ENCODE measurements around the gene CDH24.

CDH24 gene

DNA sequence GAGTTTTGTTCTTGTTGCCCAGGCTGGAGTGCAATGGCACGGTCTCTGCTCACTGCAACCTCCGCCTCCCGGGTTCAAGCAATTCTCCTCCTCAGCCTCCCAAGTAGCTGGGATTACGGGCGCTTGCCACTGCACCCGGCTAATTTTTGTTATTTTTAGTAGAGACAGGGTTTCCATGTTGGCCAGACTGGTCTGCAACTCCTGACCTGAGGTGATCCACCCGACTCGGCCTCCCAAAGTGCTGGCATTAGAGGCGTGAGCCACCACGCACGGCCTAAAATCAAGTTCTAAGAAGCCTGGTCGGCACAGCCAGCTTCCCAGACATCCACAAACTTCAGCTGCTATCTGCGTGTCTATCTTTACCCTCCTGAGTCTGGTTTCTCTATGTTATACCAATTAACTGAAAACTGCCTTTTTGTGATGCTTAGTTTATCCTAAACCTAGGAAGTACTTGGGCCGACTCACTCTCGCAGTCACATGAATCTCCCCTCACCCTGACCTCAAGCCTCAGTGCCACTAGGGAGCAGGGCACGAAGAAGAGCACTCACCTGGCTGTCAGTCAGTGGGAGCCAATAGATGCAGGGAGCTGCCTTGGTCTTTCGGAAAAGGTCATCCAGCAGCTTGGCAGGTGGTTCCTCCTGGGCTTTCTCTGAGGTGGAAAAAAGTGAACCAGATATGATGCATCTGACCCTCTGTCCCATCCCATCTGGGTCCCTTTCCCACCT, 3.4 kb upstream of the CDH24 start:
- no peak for DNase-seq

DNA sequence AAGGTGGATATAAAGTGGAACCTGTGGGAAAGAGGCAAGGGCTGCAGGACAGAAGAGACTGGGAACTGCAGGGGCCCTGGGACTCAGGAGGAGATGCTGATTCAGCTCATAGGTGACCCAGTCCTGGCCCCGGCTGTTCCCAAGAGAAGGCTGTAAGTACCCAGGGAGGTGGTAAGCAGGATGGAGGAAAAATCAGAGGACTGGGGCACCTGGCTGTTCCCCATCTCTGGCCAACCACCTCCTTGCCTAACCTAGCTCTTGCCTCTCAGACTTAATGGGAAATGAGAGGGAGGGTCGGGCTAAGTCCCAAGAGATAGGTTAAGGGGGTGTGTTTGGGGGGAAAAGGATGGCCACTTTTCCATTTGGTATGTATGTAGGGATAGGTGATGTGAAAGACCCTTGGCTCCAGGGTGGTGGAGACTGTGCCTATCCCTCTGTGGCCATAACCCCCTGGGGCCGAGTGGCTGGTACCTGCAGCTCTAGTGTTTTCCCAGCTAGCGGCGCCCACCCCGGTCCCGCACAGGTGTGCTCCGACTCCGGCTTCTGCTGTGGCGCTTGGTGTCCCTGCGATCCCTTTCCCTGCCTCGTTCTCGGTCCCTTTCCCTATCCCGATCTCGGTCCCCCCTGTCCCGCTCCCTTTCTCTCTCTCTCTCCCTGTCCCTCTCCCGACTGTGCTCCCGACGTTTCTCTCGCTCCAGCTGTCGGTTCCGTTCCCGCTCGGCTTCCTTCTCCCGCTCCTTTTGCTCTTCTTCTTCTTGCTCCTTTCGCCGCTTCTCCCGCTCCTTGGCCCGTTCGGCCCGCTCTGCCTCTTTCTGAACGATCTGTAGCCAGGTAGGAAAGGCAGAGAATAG, 1.6 kb upstream of the CDH24 start:
- DNase-seq: no peak

DNA sequence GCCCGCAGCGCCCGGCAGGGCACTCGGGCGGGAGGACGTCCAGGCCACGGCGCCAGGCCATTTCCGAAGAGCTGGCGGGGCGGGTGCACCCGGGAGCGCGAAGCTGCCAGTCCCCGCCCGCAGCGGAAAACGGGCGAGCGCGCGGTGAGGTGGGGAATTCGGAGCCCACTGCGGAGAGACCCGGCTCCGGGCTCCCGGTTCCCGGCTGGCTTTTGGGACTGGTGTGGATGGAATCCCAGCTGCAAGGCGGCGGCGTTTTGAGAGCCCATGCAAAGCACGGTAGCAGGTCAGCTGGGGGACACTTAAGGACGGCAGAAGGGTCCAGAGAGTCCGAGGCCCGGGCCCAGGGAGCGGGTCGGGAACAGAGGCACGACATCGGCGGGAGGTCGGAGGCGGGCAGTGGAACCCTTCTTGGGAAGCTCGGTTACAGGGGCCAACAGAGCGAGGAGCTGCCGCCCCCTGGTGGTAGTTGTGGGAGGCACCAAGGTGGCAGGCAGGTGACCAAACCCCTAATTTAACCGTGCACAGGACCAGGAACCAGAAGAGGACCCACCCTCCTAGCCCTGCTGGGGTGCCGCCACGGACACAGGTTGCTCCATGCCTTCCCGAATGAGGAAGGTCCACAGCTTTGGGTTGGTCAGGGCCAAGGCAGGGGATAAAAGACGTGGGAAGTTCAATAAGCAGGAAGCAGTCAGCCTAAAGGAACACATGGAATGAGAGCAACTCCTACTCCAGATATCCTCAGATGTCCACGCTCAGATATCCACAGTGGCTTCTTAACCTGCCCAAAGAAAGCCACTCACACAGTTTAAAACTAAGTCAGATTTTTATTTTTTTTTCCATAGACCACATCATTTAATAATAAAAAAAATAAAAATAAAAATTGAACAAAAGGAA, 685 bp upstream of the CDH24 start:
- peak; percentile 82 for DNase-seq

DNA sequence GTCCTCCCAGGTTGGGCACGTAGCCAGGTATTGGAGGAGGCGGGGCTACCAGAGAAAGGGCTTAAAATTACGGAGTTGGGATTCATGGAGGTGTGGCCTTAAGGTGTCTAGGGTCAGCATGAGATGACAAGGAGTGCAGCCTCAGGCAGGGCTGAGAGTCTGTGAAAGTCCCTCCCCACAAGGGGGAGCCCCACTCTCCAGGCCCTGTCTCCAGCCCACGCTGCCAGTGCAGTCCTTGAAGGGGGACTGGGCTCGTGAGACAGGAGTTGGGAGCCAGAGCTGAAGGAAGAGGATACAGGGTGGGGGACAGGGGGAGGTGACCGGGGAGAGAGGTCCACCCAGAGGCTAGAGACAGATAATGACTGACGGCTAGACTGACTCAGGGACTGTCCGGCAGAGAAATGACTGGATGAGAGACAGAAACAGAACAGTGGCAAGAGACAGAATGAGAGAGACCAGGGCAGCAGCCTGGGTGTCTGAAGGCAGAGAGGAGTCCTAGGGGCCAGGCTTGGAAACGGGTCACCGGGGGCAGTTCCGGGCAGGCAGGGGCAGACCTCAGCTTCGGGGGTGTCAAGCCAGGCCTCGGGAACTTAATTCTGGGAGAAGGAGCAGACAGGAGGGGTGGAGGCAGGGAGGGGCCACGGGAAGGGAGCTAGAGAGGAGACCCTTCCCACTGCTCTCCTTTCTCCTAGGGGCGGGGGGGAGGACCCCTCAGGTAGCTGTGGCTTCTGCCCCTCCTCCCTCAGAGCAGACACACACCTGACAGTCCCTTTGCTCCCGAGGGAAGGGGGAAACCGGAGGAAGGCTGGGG, 970 bp downstream of the CDH24 start:
- peak; percentile 74 for DNase-seq

DNA sequence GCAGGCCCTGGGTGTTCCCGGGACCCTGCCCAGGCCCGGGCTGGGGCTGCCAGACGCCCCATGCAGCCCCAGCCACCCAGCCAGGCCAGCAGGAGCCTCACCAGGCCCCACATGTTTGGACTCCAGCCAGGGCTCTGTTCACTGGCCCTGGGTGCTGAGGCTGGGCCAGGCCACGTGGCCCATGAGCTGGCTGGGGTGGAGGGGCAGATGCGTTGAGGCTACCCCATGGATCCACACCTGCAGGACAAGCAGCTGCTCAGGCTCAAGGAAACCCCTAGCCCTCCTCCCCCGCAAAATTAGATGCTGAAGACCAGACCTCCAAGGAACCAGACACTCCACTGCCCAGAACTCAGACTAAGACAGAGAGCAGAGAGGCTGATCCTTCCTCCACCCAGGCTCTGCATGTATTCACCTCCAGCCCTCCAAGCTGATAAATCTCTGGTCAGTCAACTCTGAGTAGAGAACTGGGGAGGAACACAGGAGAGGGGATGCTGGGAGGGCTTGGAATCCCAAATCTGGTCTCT, 1.6 kb downstream of the CDH24 start:
- no peak for DNase-seq

DNA sequence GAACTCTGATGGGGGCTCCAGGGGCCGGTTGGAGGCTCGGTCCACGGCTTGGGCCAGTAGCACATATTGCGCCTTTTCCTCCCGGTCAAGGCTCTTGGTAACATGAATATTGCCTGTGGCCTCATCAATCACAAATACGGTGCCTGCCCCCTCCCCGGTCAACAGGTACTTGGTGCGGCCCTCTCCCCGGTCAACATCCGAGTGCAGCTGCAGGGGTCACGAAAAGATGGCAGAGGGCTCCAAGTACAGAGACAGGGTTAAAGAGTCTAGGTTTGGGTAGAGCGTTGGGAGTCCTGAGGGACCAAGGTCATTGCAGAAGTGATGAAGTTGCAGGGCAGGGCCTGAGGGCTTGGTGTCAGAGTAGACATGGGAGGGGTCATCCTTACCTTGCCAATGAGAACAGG, 2.2 kb downstream of the CDH24 start:
- no peak for DNase-seq

DNA sequence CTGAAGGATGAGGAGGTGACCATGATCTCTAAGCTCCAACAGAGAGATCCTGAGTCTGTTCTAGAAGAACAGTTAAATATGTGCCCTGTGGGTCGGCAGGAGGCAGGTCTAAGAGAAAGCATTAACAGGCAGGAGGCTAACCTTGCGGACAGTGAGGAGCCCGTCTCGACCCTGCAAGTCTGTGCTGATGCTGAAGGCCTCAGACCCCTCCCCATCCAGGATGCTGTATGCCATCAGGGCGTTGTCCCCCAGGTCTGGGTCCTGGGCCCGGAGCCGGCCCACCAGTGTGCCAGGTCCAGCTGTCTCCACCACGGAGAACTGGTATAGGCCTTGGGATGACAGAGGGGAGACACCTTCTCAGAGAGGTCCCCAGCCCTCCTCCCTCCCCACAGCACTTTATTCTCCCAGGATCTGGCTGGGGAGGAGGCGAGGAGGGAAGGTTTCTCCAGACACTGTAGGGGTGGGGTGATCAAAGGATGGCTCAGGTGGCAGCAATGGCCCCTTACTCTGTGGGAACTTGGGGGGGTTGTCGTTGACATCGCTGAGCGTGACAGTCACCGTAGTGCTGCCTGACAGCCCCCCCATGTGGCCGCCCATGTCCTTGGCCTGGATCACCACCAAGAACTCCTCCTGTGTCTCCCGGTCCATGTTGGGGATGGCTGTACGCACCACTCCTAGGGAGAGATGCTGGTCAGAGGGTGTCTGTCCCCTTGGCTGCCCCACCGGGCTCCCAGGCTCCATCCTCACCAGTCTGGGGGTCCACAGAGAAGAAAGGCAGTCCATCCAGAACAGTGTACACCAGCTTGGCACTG, 3.1 kb downstream of the CDH24 start:
- DNase-seq: no peak

DNA sequence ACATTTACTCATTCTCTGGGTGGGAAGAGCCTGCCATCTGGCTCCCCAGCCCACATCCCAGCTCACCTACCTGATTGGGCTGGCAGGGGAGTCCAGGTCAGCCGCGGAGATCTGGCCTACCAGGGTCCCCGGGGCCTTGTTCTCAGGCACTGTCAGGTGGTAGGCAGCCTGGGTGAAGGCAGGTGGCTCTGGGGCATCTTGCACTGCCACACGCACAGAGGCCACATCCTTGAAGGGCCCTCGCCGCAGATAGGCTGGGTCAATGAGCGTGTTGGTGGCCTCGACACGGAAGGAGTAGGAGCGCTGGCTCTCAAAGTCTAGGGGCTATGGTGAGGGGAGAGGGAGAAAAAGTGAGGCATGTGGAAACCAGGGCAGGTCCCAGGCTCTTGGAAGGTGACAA, 3.9 kb downstream of the CDH24 start:
- DNase-seq: no peak

DNA sequence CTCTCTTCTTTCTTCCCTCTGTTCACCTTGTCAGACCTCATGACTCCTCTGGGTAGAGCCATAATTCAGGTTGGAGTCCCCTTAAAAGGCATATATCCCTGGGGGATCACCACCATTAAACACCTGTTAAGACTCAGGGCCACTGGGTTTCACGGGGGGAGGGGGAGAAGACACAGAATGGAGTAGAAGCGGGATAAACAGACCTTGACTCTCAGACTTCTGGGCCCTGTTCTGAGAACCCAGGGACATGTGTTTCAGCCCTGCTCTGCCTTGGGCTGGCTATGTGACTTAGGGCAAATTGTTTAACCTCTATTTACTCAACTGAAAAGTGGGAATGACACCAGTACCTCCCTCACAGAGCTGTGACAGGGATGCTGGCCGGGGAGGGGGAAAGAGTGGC, 4.6 kb downstream of the CDH24 start:
- no peak for DNase-seq

DNA sequence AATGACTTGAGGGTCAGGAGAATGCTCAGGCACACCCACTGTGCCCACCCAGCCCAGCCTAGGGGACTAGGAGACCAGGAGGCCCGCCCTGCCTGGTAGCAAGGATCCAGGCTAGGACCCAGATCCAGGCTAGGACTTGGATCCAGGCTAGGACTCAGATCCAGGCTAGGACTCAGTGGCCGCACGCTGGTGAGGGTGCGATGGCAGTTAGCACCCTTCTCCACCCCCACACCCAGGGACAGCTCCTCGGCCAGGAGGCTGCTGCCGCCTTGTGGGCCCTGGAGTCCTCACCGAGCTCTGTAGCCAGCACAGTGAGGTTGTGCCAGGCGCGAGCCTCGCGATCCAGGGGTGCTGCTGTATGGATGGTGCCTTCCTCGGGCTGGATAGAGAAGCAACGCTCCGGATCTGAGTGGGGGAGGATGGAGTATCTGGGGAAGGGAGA, 5.1 kb downstream of the CDH24 start:
- no peak for DNase-seq

DNA sequence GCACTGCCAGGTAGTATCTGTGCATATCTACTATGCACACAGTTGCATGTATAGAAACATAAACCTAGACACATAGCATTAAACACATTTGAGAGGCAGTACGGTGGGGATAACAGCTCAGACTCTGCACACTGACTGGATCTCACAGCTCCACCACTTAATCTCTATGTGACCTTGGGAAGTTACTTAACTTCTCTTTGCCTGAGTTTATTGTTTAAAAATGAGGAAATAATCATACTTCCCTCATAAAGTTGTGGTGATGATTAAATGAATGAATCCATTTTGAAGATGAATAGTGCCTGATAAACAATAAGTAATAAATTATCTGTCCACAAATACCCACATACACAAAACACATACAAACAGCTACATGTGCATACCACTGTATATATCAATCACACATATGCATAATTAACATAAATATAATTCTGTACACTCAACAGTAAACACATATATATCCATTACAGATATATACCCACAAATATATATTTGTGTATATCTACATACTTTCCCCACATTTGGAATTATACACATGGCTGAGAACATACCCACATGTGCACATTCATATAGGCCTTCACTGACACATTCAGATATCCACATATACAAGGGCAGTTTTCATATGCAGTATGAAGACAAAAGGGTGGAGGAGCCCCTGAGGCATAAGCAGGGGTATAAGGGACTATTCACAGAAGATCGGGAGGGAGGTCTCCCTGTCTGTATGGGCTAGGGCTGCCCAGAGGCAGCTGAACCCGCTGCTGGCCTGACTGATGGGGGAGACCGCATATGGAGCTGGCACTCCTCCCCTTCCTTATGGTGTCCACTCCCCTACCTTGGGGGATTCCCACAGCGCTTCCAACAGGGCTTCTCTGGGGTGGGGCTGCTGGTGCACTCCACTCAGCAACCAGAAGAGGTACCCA, 5.9 kb downstream of the CDH24 start:
- DNase-seq: no peak

DNA sequence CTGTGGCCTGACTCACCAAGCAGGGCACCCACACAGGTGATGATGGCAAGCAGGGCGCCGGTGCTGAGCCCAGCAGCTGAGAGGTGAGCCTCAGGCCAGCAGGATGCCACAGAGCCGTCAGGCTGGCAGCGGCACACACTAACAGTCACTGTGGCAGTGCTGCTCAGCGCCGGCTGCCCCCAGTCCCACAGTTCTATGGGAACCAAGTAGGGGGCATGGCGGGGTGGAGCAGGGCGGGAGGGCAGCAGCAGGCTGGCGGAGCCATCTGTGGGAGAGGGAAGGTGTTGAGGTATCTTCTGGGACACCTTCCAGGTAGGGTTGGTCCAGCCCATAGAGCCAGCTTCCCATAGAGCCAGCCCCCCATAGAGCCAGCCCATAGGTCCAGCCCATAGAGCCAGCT, 8.3 kb downstream of the CDH24 start:
- no peak for DNase-seq

DNA sequence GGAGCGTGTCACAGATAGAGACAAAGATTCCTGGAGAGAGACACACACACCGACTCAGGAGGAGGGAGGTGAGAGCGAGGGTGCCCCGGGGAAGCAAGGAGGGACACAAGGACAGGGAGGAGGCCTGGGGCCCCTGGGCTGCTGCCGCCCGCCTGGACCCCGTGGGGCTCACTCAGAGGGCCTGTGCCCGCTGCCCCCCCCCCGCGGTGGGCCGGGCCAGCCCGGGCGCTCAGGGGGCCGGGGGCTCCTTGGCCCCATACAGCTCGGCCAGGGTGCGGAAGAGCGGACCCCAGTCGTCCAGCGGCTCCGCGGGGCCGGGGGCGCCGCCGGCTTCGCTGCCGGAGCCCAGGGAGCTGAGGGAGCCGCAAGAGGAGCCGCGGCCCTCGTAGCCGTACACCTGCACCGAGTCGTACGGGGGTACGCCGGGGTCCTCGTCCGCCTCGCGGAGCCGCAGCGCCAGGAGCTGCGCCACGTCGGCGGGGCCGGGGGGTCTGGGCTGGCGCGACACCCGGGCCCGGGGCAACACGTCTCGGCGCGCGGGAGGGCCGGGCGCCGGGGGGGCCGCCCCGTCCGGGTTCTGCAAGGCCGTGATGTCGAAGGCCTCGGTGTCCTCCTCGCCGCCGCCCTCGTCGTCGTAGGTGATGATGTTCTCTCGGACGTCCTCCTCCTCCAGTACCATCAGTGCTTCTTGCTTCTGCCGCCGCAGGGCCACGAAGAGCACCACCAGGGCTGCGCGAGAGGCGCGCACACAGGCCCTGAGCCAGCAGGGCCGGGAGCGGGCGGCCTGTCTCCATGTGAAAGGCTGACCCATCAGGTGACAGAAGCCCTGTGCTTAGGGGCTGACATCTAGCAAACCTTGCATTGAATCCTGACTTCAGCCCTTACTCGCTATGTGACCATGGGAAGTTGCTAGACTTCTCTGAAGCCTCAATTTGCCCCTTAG, 9.3 kb downstream of the CDH24 start:
- no peak for DNase-seq

DNA sequence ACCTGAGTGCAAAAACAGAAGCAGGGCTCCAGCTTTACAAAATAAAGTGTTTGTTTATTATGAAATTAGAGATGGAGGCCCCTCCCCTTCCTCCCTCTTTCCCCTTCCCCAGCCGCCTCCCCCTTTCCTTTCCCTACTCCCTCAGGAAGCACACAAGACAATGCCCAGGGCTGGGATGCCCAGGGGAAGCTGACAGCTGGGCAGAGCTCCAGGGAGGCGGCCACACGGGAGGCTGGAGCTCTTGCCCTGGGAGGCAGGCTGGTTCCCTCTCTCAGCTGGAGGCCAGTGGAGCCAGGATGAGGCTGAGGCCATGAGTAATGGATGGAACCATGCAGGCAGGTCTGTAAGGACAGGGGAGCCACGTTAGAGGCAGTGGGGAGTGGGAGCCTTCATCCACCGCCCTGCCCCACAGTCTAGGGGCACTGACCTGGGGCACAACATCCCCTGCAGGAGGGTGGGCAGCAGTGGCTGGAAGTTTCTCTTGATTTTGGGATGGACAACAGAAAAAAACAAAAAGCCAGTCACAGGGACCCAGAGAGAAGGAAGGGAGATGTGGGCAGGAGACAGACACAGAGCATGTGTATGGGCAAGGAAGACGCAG, 10.2 kb downstream of the CDH24 start:
- no peak for DNase-seq

DNA sequence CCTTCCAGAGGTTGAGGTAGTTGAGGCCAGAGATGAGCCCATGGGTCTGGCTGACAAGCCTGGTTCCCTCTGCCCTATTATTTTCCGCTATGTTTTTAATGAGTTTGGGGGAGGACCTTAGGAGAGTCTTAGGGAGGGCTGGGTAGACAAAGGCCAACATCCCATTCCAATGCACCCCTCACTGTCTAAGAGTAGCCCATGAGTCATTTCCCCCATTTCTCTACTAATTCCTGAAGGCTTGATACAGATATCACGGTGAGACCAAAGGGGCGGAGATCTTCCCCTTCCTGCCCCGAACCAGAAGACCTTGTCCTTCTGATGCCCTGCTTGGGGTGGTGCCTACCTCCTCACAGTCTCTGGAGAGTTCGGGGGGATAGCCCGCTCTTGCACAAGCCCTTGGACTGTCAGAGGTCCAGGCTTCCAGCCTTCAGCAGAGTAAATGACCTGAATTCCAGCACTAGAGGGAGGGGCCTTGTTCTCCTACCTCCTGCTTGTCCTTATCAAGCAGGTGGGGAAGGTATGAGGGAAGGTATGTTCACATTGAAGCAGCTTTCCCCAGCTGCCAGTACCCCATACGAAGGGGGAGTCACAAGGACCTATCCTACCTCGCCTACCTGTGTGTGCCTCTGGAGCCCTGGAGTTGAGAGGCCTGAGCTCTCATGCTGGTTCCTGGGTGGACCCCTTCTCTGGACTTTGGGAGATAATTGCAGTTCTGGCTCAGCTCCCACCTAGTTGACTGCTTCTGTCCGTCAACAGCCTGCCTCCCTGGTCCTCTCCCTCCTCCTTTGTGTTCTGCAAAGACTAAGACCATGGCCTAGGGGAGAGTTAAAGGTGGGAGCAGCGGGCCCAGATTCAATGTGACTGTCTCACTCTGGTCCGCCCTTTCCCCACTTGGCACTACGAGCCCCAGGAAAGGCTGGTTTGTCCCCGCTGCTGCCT, 11.6 kb downstream of the CDH24 start:
- DNase-seq: no peak

DNA sequence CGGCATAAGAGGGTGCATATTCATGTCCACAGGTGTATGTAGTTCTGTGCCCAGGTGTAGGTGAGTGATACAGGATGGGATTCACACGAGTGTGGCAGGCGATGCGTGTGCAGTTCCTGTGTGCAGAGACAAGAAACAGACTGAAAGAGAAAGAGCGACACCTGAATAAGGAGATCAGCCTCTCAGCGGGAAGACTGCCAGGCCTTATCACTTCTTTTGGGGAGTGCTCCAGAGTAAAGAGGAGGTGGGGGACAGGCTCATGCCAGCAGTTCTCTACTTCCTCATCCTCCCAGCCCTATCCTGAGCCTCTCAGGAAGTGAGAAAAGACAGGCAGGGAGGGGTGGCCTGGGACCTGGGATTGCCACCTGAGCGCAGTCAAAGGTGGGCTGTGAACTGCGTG, 12.5 kb downstream of the CDH24 start:
- no peak for DNase-seq

DNA sequence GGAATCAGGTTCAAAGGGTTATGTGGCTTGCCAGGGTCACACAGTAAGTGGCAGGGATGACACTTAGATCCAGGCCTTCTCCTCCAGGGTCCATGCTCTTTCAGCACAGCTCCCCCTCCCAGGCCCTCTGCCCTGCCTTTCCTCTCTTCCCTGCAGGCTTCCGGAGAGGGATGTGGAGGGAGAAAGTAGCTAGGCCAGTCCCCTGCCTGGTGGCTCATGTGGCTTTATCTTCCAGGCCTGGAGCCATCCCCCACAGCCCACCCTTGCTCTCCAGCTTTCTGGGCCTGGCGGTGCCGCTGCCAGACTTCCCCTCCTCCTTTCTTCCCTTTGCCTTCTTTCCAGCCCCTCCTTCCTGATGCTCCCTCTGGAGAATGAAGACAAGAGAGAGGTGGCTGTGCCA, 13.6 kb downstream of the CDH24 start:
- no peak for DNase-seq
